HG02571 (cell line): ENCODE measurements around the gene RRP15.

Experiments used
- ATAC-seq: cut with Tn5 transposase; IDR thresholded peaks from one replicate; pipeline ENCODE4 v1.9.1; 2021; ENCODE audit warnings: mild to moderate bottlenecking, moderate library complexity; ENCODE audit not compliant: unreplicated experiment

RRP15 gene

DNA sequence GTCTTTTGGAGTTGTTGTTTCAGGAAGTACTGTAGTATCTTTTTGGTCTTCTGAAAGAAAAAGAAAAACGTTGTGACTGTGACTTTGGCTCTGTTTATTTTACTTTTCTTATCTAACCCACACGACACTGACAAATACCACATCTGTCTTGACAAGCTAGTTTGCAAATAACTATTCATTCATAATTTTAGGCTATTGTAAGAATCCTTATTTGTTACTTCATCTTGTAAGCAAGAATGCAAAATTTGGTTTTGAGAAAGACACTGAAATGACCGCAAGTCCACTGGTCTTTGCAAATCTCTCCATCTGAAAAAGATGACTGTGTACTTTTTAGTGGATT, 72.8 kb downstream of the RRP15 start:
- no peak for ATAC-seq

DNA sequence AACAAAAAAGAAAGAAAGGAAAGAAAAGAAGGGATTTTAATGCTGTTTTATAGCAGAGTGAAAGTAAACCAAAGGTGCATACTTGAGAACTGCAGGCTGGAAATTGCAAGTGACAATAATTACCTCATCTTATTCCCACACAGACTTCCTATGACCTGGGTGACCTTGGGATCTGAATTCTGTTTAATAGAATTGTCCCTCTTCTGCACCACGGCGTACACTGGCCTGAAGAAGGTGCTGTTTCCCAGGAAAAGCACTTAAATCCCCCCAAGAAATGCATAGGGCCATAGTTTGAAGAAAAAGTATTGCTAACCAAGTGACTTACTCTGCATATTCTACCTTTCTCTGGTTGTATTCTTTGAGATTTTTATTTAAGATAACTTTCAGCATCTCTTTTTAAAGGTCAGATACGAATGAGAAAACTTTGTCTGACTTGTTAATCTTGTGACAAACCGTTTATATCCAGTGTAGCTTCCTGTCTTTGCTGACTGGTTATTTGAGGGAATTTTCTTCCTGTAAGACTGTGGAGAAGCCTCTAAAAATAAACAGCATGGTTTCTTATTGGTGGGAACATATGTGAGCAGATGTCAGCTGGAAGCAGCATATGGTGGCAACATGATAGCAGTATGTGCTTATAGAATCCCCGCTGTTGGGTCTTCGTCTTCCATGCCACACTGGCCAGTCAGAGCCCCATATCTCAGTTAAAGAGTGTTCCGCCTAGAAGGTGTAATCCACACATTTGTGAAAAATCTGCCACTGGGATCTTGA, 76.4 kb downstream of the RRP15 start:
- no peak for ATAC-seq

DNA sequence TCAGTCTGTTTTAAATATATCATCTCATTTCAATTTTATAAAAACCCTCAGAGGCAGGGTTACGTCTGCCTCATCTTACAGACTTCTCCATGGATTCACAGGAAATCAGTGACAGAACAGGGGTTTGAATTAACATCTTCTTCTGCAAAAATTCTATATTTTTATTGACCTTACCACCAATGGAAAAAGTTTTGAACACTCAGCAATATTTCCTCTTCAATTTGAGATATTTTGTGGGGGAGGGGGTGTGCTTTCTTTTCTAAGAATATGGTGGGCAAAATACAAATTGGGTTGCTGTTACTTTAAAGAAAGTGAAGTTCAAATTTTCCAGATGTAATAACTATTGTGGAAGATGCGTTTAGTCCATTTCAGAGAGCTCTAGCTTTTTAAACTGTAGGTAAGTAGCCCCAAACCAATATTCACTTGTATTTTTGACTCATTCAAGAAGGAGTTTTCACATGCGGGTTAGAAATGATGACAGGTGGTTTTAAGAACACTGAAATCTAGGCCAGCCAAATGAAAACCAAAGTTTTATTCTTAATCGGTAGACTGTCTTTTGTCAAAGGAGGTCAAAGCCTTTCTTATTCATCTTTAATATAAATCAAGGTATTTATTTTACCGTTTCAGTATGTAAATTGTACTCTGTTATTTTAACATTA, 77.5 kb downstream of the RRP15 start:
- ATAC-seq = no peak

DNA sequence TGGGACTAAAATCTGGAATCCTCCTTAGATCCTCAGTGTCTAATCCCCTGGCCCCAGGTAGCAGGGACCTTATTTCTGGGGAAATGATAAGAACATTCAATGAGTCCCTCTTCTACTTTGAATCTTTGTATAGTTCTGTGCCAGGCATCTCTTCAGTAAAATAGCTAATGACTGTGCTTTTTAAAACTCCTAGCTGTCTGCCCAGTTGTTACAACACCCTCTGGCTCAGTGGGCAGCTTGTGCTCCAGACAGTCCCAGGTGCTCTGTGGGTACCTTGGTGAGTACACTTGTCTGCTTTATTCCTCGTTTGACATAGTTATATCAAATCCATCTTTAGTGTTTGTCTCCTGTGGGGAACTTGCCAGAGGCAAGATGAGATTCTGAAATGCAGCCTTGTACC, 78.0 kb downstream of the RRP15 start:
- ATAC-seq = no peak

DNA sequence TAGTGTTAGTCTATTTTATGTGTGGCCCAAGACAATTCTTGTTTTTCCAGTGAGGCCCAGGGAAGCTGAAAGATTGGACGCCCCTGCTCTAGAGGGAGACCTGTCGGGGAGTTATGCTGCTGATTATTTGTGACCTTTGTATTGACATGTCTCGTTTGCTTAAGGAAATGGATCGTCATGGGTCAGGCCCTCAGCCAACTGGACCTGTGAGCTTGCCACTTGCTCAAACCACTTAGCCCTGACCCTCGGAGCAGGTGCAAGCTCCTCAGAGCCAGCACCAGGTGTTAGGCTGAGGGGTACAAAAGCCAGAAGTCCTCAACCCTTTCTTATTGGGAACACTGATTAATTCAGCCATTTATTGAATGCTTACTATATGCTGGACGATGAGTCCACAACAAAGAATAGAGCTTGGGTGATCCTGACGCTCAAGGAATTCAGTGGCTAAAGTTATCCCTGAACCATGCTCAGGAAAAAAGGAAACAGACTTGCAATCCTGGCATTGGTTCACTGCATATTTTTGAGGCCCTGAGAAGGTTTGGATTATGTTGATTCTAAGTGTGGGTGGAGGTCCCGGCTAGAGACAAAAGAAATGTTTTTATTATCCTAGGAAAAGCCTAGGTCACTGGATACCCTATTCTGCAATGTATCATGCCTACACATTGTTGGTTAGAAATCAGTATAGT, 79.1 kb downstream of the RRP15 start:
- ATAC-seq = no peak

DNA sequence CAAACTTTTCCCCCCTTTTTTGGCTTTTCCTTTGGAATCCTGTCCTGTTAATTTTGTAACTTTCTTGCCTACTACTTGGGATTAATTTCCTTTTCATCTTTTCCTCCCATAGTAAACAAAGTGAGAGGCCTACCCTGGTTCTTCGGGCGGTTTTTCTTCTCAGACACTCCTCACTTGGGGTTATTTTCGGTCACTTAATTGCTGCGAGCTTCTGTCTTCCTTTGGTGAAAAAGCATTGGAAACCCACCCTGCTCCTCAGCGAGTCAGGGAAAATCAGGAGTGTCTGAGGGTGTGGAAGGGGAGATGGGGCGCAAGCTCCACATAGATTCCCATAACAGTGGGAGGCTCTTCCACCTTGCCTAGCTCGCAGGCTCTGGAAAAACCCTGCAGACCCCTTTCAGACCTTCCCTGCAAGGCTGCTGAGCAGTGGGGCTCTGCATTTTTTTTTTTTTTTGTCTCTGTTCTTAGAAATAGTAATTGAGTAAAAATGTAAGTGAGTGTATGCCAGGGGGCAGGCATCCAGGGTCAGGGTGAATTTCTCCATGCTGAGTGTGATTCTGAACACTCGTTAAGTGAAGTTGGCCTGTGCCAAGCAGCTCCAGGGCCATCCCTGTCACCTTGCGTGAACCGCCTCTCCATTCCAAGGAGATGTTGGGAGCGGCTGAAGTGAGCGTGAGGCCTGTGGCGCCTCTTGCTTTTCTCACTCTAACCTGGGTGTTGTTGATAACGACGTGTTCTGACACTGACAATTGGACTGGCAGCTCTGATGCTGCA, 80.3 kb downstream of the RRP15 start:
- no peak for ATAC-seq

DNA sequence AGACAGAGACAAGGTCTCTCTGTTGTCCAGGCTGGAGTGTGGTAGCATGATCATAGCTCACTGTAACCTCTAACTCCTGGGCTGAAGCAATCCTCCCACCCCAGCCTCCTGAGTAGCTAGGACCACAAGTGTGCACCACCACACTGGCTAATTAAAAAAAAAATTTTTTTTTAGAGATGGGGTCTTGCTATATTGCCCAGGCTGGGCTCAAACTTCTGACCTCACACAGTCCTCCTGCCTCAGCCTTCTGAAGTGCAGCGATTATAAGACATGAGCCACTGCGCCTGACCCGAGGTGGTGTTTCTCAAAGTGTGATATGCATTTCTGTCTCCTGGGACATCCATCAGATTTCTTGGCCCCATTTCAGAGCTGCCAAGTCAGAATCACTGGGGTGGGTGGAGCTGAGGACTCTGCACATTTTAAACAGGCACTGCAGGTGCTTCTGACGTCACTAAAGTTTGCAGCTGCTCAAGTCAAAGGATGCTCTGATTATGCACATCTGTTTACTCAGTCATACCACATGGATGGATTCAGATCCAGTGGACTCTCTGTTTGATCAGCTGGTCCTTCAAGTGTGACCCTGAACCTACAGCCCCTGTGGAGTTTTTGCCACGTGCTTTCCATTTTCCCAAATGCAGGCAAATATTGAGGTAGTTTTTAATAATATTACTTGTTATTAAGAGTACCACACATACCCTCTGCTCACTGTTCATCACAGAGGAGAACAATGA, 81.4 kb downstream of the RRP15 start:
- no peak for ATAC-seq

DNA sequence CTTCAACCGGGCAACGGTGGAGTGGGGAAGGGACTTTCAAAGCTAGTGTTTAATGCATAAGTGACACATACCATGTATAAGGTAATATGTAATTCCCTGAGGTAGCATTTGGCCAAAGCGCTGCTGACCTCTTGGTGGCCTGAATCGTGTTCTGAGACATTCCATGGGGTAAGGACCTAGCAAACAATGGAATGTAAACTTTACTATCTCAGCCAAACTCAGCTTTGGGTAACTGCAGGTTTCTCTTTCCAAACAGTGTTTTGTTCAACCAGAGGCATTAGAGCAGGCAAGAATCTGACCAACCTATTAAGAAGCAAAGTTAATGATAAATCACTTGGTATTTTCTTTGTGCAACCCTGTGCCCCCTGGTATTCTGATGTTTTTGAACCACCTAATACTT, 82.0 kb downstream of the RRP15 start:
- no peak for ATAC-seq

DNA sequence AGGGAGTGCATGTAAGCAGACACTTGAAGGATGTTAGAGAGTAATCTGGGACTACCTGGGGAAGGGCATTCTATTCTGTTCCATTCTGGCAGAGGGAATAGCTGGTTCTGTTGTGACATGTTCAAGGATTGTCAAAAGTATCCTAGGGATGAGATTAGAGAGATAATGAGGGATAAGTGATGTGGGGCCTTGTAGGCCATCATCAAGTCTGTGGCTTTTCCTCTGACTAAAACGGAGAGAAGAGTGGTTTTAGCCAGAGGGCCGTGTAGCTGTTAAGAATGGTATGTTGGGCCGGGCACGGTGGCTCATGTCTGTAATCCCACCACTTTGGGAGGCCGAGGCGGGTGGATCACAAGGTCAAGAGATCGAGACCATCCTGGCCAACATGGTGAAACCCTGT, 83.6 kb downstream of the RRP15 start:
- ATAC-seq = no peak

DNA sequence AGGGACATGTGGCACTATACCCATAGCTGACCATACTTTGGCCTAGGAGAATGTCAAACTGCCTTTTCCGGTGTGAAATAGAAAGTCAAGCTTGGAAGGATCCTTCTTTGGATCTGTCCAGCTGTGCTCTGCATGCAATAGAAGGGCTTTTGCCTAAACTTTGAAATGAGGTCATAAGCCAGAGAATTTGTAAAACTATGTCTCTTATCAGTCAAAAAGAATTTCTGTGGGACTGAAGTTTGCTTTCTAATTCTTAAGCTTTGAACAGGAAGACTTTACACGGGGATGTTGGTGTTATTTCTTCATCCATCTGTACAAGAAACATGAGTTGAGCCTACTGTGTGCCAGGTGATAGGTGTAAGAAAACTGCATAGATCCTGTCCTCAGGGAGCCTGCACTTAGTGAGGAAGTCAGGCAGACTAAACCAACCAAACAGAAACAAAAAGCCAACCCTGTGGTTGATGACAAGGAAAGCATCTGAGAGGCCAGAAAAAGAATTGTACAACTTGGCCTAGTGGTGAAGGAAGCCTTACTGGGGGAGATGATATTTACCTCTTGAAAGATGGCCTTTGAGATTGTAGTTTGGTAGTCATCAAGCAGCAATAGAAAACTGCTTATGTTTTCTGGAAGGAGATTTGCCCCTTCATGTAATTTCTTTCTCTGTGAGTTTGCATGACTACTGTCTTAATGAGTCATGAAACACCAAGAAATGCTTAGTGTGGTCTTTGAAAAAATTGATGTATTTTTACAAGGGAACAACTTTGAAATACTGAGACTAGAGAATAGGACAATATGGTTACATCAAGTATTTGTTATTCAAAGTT, 84.8 kb downstream of the RRP15 start:
- ATAC-seq = no peak

DNA sequence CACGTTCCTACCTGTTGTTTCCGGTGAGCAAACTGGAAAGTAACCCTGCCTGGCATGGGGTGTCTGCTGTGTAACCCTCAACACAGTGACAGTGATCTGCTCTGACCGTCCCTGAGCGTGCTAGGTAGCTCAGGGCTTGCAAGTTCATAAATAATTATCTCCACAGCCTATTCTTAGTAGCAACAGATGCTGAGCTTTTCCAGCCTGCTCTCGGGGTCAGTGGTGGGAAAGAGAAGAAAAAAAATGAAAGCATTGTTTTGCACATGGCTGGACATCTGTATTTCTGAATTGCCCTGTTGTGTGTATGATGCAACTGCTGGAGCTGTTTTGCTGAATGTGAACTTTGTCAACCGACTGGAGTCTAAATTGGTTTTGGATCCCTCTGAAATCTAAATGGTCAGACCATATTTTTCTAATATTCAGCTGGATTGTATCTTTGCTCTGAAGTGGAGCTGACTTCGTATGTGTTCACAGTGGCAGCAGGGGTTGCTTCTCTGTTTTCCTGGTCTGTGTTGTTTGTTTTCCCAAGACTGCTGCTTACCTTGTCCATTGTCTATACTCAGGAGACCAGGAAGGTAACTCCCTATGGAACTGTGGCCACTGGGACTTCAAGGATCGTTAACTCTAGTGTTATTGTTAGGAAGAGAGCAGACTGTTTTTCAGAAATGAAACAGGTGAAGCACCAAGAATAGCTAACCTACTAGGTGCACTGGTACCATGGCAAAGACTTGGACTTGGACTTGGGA, 87.0 kb downstream of the RRP15 start:
- ATAC-seq = no peak

DNA sequence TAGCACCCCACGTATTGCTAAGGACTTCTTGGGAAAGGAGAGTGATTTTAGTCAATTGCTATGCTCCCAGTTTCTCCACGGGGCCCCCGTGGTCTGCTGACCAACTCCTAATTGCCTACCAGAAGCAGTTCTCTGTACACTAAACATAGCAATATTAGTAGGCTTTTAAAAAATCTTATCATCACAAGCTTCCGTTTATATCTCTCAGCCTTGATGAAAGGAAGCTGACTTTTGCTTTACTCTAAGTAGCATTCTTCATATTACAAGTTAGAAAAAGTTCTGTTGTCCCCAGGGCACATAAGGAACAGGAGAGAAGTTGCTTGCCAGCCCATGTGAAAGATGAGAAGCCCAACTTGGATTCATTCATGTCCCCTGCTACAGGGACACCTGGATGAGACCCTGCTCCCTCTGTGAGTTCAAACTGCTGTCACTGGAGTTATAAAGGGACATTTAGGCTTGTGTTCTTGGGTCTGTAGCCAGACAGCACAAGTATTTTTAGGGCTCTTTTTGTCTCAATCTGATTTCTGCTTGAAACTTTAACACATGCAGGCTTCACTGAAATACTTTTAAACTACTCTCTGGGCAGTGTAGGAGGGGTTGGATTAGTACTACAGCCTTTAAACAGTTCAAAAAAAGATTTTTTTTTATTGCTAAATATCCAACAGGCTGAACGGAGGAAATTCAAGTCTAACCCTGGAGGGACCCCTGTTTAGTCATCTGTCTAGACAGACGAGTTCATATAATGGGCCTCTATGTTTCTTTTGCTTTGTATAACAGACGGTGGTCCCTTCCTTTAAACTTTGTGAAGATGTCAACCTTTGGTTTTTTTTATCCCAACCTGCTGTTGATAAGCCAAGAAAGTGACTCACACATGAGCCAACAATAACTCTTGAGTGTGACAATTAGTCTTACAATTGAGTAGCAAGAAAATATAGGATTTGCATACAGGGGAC, 89.6 kb downstream of the RRP15 start:
- ATAC-seq = no peak

DNA sequence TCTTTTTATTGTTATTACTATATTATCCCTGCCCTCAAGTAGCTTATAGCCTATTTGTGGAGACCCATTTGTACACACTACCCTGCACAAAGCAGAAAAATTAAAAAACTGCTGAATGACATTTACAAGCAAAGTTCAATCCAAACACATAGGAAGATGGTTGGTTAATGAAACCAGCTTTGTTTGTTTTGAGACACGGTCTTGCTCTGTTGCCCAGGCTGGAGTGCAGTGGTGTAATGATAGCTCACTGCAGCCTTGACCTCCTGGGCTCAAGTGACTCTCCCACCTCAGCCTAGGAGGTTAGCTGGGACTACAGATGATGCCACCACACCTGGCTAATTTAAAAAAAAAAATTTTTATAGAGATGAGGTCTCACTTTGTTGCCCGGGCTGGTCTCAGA, 91.6 kb downstream of the RRP15 start:
- ATAC-seq = peak; percentile 9

DNA sequence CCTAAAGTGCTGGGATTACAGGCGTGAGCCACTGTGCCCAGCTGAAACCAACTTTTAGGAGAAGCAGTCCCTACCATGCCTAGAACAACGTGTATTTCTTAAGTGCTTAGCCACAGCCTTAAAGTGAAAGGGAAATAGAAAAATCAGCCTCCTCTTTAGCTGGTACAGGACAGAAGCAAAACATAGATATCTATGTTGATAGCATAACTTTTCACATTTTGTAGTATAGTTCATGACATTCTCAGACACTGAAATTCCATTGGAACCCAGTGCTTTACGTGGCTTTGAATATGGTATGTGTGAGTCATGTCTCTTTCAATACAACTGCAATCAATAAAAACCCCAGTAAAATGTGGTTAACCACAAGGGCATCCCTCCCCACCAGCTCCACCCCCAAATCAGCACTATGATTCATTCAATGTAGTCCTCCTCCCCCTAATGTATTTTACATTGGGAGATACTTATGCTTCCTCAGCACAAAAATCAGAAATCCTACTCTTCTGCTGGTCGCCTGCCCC, 92.1 kb downstream of the RRP15 start:
- peak; percentile 77 for ATAC-seq

DNA sequence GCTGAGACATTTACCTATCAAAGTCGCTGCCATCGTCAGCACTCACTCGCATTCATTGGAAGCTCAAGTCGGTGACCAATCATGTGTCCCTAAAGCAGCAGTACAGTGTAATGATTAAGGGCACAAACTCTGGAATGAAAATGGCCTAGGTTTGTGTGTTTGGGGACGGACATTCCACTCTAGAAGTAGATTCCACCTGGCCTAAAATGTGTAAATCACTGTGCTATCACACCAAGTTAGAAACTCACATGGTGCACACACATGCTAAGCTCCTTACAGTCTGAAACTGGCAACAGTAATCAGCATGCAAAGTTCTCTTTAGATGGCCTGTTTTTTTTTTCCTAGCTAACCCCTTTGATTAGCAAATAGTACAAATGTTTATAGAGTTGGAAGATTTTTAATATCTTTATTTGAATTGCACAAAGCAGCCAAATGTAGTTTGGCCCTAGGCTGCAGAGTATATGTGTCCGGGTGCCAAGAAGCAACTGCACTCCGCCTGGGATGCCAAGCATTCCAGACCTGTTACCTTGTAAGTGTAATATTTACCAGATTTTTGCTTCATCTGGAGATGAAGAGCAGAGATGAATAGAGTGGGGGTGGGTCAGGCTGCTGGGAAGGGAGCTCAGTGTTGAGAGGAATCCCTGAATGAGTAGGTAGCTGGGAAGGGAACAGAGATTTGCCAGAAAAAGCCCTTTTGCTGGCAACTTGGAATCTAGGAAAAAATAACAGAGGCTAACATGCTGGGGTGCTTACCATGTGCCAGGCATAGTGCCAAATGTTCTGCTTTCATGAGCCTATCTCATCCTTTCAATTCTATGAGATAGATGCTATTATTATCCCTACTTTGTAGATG, 95.3 kb downstream of the RRP15 start:
- ATAC-seq = no peak

DNA sequence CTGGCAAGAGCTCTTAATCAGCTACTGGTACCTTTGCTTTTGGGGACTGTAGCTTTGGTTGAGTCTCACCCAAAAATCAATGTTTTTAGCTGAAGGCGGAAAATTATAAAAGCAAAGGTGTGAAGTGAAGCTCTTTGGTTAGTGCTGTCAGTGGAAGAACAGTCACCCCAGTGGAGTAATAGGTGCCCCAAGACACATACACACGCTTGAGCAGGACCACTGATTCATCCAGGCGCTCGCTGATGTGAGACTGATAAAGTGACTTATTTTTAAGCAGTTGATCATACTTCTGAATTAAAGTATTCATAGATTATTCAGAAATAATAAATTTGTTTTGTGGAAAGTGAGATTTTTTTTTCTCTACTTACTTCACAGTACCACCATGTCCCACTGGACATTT, 97.2 kb downstream of the RRP15 start:
- ATAC-seq = no peak

DNA sequence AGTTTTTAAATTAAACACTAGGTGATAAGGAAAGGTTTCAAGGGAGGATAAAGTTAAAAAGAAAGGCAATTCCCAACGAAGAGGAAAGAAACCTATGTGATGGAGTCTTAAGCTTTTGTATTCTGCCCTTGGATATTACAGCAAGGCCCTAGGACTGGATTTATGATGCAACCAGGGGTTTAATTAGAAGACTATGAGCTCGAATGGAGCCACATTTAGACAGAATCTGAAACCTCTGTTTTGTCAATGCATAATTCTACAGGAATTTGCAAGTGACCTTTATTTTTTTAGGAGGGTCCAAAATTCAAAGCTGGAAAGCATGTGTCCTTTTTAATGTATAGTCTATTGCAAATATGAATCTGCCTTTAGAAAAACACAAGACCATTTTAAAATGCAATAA, 98.0 kb downstream of the RRP15 start:
- no peak for ATAC-seq
